ENCODE results near the gene TRMU.

Gene TRMU

GRCh38 chr22:46328797-46329196 is 6.7 kb upstream of the TRMU start:
- no peak for DNase-seq (ENCODE audit: low read depth, low spot score)
- Histone ChIP-seq H3K4me1 (ENCODE audit: insufficient read depth, insufficient read length) (no peaks in the 10 kb centered on the region), H3K9me3 (ENCODE audit: insufficient read depth, low read length) (no peaks in the 10 kb centered on the region), H3K27me3 (ENCODE audit: insufficient read depth, insufficient read length) (no peaks in the 10 kb centered on the region), H3K4me3 (ENCODE audit: insufficient read length, low read depth) (no peak overlapping the region), H3K36me3 (ENCODE audit: insufficient read depth, insufficient read length, low read length) (peaks cover 93% of the 10 kb centered on the region), H3K9ac (ENCODE audit: insufficient read length, low read depth) (no peak overlapping the region)
- TF ChIP-seq SUZ12 (IDR thresholded peaks at IDR 0.05; ENCODE audit: extremely low read depth, insufficient read depth, insufficient read length) (no peak), YY1 (IDR thresholded peaks at IDR 0.05; ENCODE audit: insufficient read depth, insufficient read length) (no peak), ZNF274 (IDR thresholded peaks at IDR 0.05; ENCODE audit: low read depth, low read length) (no peak)

DNA sequence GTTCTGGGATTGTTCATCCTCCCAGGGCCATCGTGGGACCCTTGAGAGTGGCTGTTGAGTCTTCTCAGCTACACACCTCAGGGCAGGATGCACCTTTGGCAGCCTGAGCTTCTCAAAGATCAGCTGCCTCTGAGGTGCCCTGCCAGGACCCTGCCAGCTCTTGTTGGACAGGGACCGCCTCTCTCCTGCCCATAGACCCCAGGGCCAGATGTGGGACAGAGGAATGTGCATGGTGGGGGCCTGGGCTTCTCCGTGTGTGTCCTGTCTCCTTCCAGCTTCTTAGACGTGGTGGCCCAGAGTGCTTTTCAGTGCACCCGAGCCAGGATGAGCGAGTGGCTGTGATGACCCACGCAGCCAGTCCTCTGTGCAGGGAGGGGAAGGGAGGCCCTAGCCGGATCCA is 5.9 kb upstream of the TRMU start:
- peaks cover 87% of the 10 kb centered on the region for H3K36me3 ChIP-seq (ENCODE audit: insufficient read depth, insufficient read length, low read length)

GRCh38 chr22:46330426-46330825 is 5.1 kb upstream of the TRMU start:
- H3K36me3 ChIP-seq (ENCODE audit: insufficient read depth, insufficient read length, low read length): peaks cover 80% of the 10 kb centered on the region
- H3K27me3 ChIP-seq (ENCODE audit: insufficient read depth, insufficient read length): no peaks in the 10 kb centered on the region
- H3K9me3 ChIP-seq (ENCODE audit: insufficient read depth, low read length): no peaks in the 10 kb centered on the region
- H3K4me1 ChIP-seq (ENCODE audit: insufficient read depth, insufficient read length): no peaks in the 10 kb centered on the region
- TF ChIP-seq SUZ12 (IDR thresholded peaks at IDR 0.05; ENCODE audit: extremely low read depth, insufficient read depth, insufficient read length): no peak
- no peak overlapping the region for H3K4me3 ChIP-seq (ENCODE audit: insufficient read length, low read depth)
- DNase-seq (ENCODE audit: low read depth, low spot score): no peak
- no peak overlapping the region for H3K9ac ChIP-seq (ENCODE audit: insufficient read length, low read depth)

More for the DNA sequence above, 5.9 kb upstream of the TRMU start:
- Histone ChIP-seq H3K27me3 (ENCODE audit: insufficient read depth, insufficient read length) (no peaks in the 10 kb centered on the region), H3K4me1 (ENCODE audit: insufficient read depth, insufficient read length) (no peaks in the 10 kb centered on the region), H3K9ac (ENCODE audit: insufficient read length, low read depth) (no peak overlapping the region), H3K9me3 (ENCODE audit: insufficient read depth, low read length) (no peaks in the 10 kb centered on the region), H3K4me3 (ENCODE audit: insufficient read length, low read depth) (no peak overlapping the region)
- no peak for DNase-seq (ENCODE audit: low read depth, low spot score)
- TF ChIP-seq ZNF274 (IDR thresholded peaks at IDR 0.05; ENCODE audit: low read depth, low read length) (no peak), YY1 (IDR thresholded peaks at IDR 0.05; ENCODE audit: insufficient read depth, insufficient read length) (no peak), SUZ12 (IDR thresholded peaks at IDR 0.05; ENCODE audit: extremely low read depth, insufficient read depth, insufficient read length) (no peak)

GRCh38 chr22:46331496-46331895 is 4.0 kb upstream of the TRMU start:
- H3K36me3 ChIP-seq (ENCODE audit: insufficient read depth, insufficient read length, low read length): peaks cover 70% of the 10 kb centered on the region
- TF ChIP-seq ZNF274 (IDR thresholded peaks at IDR 0.05; ENCODE audit: low read depth, low read length) (no peak), SUZ12 (IDR thresholded peaks at IDR 0.05; ENCODE audit: extremely low read depth, insufficient read depth, insufficient read length) (no peak), YY1 (IDR thresholded peaks at IDR 0.05; ENCODE audit: insufficient read depth, insufficient read length) (no peak)
- H3K4me1 ChIP-seq (ENCODE audit: insufficient read depth, insufficient read length): no peaks in the 10 kb centered on the region
- no peaks in the 10 kb centered on the region for H3K27me3 ChIP-seq (ENCODE audit: insufficient read depth, insufficient read length)
- no peak overlapping the region for H3K4me3 ChIP-seq (ENCODE audit: insufficient read length, low read depth)
- no peaks in the 10 kb centered on the region for H3K9me3 ChIP-seq (ENCODE audit: insufficient read depth, low read length)
- no peak overlapping the region for H3K9ac ChIP-seq (ENCODE audit: insufficient read length, low read depth)
- no peak for DNase-seq (ENCODE audit: low read depth, low spot score)

DNA sequence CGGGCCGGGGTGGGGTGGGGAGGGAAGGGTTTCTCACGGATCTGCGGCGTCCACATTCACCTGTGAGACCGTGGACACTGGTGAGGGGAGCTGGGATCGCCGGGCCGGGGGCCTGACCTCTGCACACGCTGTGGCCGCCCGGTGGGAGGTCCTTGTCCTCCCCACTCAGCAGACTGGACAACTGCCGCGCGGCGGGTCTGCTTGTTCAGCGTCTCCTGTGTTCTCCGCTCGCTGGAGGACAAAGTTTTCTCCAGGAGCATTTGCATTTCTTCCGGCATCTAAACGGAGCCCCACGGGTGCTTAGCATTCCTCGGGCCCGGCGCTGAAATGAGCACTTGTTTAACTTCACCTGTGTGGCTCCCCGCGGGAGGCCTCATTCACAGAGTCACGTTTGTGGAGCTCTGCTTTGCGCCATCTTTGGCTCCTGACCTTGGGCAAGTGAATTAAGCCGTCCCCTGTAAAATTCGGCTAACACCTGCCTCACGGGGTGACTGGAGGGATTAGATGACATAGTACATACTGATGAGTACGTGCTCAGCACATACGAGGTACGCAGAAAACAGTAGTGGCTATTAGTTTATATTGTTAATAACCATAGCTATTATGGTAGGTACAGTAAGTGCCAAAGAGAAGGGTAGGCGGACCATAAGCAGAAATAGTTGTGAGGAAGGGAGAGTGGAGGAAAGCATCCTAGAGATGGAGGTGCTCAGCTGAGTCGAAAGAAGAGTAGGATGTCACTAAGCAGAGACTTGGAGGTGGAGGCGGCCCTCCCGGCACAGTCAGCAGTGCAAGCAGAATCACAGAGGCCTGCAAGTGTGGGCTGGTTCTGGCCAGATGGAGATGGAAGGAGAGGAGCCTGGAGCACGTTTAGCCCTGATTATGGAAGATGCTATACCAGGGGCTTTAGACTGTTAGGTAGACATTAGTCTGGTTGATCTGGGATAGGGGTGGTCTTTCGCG is 885 bp downstream of the TRMU start:
- peak overlapping the region; percentile 93 for H3K4me3 ChIP-seq (ENCODE audit: insufficient read length, low read depth)
- TF ChIP-seq SUZ12 (IDR thresholded peaks at IDR 0.05; ENCODE audit: extremely low read depth, insufficient read depth, insufficient read length): no peak
- no peak for TF ChIP-seq ZNF274 (IDR thresholded peaks at IDR 0.05; ENCODE audit: low read depth, low read length)
- no peak for TF ChIP-seq YY1 (IDR thresholded peaks at IDR 0.05; ENCODE audit: insufficient read depth, insufficient read length)
- no peaks in the 10 kb centered on the region for H3K9me3 ChIP-seq (ENCODE audit: insufficient read depth, low read length)
- DNase-seq (ENCODE audit: low read depth, low spot score): no peak
- H3K4me1 ChIP-seq (ENCODE audit: insufficient read depth, insufficient read length): no peaks in the 10 kb centered on the region
- H3K27me3 ChIP-seq (ENCODE audit: insufficient read depth, insufficient read length): no peaks in the 10 kb centered on the region
- peak overlapping the region; percentile 96 for H3K9ac ChIP-seq (ENCODE audit: insufficient read length, low read depth)
- H3K36me3 ChIP-seq (ENCODE audit: insufficient read depth, insufficient read length, low read length): peaks cover 64% of the 10 kb centered on the region

DNA sequence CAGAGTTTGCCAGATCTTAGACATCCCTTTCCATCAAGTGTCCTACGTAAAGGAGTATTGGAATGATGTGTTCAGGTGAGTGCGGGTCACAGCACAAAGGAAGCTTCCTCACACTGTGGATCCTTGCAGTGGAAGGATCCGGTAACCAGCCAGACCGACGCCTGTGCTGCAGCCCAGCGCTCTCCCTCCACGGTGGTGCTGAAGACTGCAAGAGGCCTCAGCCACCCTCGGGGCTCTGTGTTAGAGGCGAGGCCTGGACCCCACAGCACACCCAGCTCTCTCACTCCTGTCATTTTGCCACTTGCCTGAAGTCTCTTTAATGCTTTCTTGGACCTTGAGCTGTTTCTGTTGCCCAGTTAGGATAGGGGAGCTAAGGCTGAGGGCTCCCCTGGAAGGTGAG is 2.4 kb downstream of the TRMU start:
- H3K36me3 ChIP-seq (ENCODE audit: insufficient read depth, insufficient read length, low read length): peaks cover 64% of the 10 kb centered on the region

DNA sequence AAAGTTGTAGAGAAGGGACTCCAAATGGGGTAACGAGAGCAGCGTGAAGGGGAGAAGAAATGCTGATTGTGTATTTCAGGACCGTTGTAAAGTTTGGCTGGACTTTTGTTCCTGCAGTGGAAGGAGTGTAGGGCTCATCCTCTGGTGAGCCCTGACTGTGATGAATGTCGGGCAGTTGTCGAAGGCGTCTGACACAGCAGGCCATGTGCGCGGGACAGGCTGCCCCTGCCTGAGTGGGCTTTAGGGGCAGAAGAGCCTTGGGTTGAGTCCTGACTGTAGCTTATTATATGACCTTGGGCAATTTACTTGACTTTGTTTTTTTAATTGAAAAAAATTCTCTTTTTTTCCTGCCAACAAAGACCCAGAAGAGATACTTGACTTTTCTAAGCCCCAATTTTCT is 3.1 kb downstream of the TRMU start:
- no peak for TF ChIP-seq YY1 (IDR thresholded peaks at IDR 0.05; ENCODE audit: insufficient read depth, insufficient read length)
- TF ChIP-seq SUZ12 (IDR thresholded peaks at IDR 0.05; ENCODE audit: extremely low read depth, insufficient read depth, insufficient read length): no peak
- TF ChIP-seq ZNF274 (IDR thresholded peaks at IDR 0.05; ENCODE audit: low read depth, low read length): no peak
- H3K9me3 ChIP-seq (ENCODE audit: insufficient read depth, low read length): no peaks in the 10 kb centered on the region
- DNase-seq (ENCODE audit: low read depth, low spot score): no peak
- H3K9ac ChIP-seq (ENCODE audit: insufficient read length, low read depth): no peak overlapping the region
- H3K27me3 ChIP-seq (ENCODE audit: insufficient read depth, insufficient read length): no peaks in the 10 kb centered on the region
- no peak overlapping the region for H3K4me3 ChIP-seq (ENCODE audit: insufficient read length, low read depth)
- no peaks in the 10 kb centered on the region for H3K4me1 ChIP-seq (ENCODE audit: insufficient read depth, insufficient read length)
- H3K36me3 ChIP-seq (ENCODE audit: insufficient read depth, insufficient read length, low read length): peaks cover 63% of the 10 kb centered on the region

More for the DNA sequence above, 2.4 kb downstream of the TRMU start:
- H3K9me3 ChIP-seq (ENCODE audit: insufficient read depth, low read length): no peaks in the 10 kb centered on the region
- DNase-seq (ENCODE audit: low read depth, low spot score): no peak
- H3K4me1 ChIP-seq (ENCODE audit: insufficient read depth, insufficient read length): no peaks in the 10 kb centered on the region
- H3K9ac ChIP-seq (ENCODE audit: insufficient read length, low read depth): no peak overlapping the region
- H3K4me3 ChIP-seq (ENCODE audit: insufficient read length, low read depth): no peak overlapping the region
- H3K27me3 ChIP-seq (ENCODE audit: insufficient read depth, insufficient read length): no peaks in the 10 kb centered on the region
- TF ChIP-seq YY1 (IDR thresholded peaks at IDR 0.05; ENCODE audit: insufficient read depth, insufficient read length) (no peak), ZNF274 (IDR thresholded peaks at IDR 0.05; ENCODE audit: low read depth, low read length) (no peak), SUZ12 (IDR thresholded peaks at IDR 0.05; ENCODE audit: extremely low read depth, insufficient read depth, insufficient read length) (no peak)
